ENCODE results near the gene ATP6V0A1. TPM values are rescaled to one million over a fixed set of nuclear protein-coding genes. Genes with fewer than 3 reads are reported as not detected.

ATP6V0A1 gene
- total RNA-seq, 1 experiment from 2014 or later, result 55.2 TPM

- no peak for ATAC-seq
- H3K4me1 Mint-ChIP-seq, result peaks cover 19% of the 10 kb centered on the region
- TF ChIP-seq TCF7 (CRISPR knock-in tag; IDR thresholded peaks at IDR 0.05; ENCODE audit: low read depth) (no peak), NR1H2 (CRISPR knock-in tag; IDR thresholded peaks at IDR 0.05) (no peak), TEAD1 (CRISPR knock-in tag; IDR thresholded peaks at IDR 0.05) (no peak), ZNF121 (CRISPR knock-in tag; IDR thresholded peaks at IDR 0.05) (no peak), ZNF423 (CRISPR knock-in tag; IDR thresholded peaks at IDR 0.05) (no peak), ARID4B (CRISPR knock-in tag; IDR thresholded peaks at IDR 0.05; ENCODE audit: borderline replicate concordance) (no peak), RELA (CRISPR knock-in tag; IDR thresholded peaks at IDR 0.05; ENCODE audit: borderline replicate concordance) (no peak), E2F1 (CRISPR knock-in tag; IDR thresholded peaks at IDR 0.05) (no peak), ZSCAN18 (CRISPR knock-in tag; IDR thresholded peaks at IDR 0.05) (no peak), AR (CRISPR knock-in tag; IDR thresholded peaks at IDR 0.05) (no peak), FOXJ3 (CRISPR knock-in tag; IDR thresholded peaks at IDR 0.05; ENCODE audit: borderline replicate concordance) (no peak), NR2C2 (CRISPR knock-in tag; IDR thresholded peaks at IDR 0.05) (no peak), CBFB (CRISPR knock-in tag; IDR thresholded peaks at IDR 0.05; ENCODE audit: low read depth) (no peak), PRRX2 (CRISPR knock-in tag; IDR thresholded peaks at IDR 0.05) (no peak), NFATC4 (CRISPR knock-in tag; IDR thresholded peaks at IDR 0.05) (no peak), FOXP1 (CRISPR knock-in tag; IDR thresholded peaks at IDR 0.05; ENCODE audit: borderline replicate concordance) (no peak), RORB (CRISPR knock-in tag; IDR thresholded peaks at IDR 0.05) (no peak), FOXP4 (CRISPR knock-in tag; IDR thresholded peaks at IDR 0.05) (no peak)
- POLR2A ChIA-PET, result interaction anchor here (1.4 kb wide), 1 partner anchor 9 kb away, joined by 3 read pairs; no protein-coding TSS in a partner anchor
- CTCF ChIA-PET, result interaction anchor here (0.5 to 4.1 kb wide), 85 partner anchors 9 to 624 kb away, joined by 3 to 72 read pairs (median 4); partner anchors contain the start of genes BECN1, CAVIN1, GHDC and HSPB9
- DNase-seq (ENCODE audit: low spot score), result no peak
- H3K27me3 Mint-ChIP-seq (ENCODE audit: low read depth), result peaks cover 4% of the 10 kb centered on the region
- H3K27ac Mint-ChIP-seq, result no peak overlapping the region
- peaks cover 9% of the 10 kb centered on the region for H3K36me3 Mint-ChIP-seq
- no peak overlapping the region for H3K4me3 Mint-ChIP-seq
- H3K9me3 Mint-ChIP-seq, result no peaks in the 10 kb centered on the region
Measured at GRCh38 chr17:42518046-42518754, 59.5 kb downstream of the ATP6V0A1 start.
